ENCODE measurements around the gene NEUROD6. TPM values are rescaled to one million over a fixed set of nuclear protein-coding genes. Genes with fewer than 3 reads are reported as not detected.

The NEUROD6 gene
- total RNA-seq, 2 experiments from 2014 or later, result not detected

DNA sequence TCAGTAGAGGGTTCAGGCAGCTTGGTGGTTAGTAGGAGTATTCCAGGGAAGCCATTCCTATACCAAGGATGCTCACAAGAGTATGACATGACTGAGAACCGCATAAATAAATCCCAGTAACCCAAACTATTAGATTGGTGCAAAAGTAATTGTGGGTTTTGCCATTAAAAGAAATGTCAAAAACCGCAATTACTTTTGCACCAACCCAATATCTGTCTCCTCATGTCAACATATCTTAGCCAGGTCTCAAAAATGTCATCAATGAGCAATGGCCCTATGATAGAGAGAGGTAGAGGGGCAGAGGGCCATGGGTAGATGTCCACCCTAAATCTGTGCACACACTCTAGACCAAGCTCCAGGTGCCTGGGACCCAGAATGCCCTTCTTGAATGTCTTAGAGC is 23.6 kb downstream of the NEUROD6 start:
- no peaks in the 10 kb centered on the region for H3K9me3 ChIP-seq (ENCODE audit: control insufficient read depth in 1 of 2, insufficient read depth in 1 of 2, low read length in 2 of 2)
- no peak overlapping the region for H3K4me3 Mint-ChIP-seq
- no peaks in the 10 kb centered on the region for H3K4me1 ChIP-seq (ENCODE audit: insufficient read depth, low read length)
- TF ChIP-seq CTCF (IDR thresholded peaks at IDR 0.05), result no peak
- no peaks in the 10 kb centered on the region for H3K27me3 Mint-ChIP-seq
- H3K4me1 Mint-ChIP-seq (ENCODE audit: low read depth), result no peaks in the 10 kb centered on the region
- no peak for DNase-seq
- no peak for ATAC-seq (ENCODE audit: poor library complexity)
- no peak overlapping the region for H3K4me3 ChIP-seq (ENCODE audit: low read length)
- H3K27me3 ChIP-seq (ENCODE audit: control insufficient read depth in 1 of 2, insufficient read depth in 2 of 2, low read length in 2 of 2), result no peaks in the 10 kb centered on the region
- H3K27ac ChIP-seq (ENCODE audit: low read depth in 1 of 2, low read length in 2 of 2), result no peak overlapping the region
- no peaks in the 10 kb centered on the region for H3K36me3 ChIP-seq (ENCODE audit: insufficient read depth, low read length)
- H3K9me3 Mint-ChIP-seq, result no peaks in the 10 kb centered on the region
- intact Hi-C loops (cut with DNase I, micrococcal nuclease), result no loop called here
- ChIA-PET POLR2A (no interaction called here), CTCF (no interaction called here)
- H3K27ac Mint-ChIP-seq, result no peak overlapping the region
- H3K36me3 Mint-ChIP-seq (ENCODE audit: low read depth), result no peaks in the 10 kb centered on the region

GRCh38 chr7:31315758-31316157 is 24.8 kb downstream of the NEUROD6 start:
- no peak for DNase-seq
- Mint-ChIP-seq H3K4me1 (ENCODE audit: low read depth) (no peaks in the 10 kb centered on the region), H3K27ac (no peak overlapping the region), H3K27me3 (no peaks in the 10 kb centered on the region), H3K4me3 (no peak overlapping the region), H3K36me3 (ENCODE audit: low read depth) (no peaks in the 10 kb centered on the region), H3K9me3 (no peaks in the 10 kb centered on the region)
- Histone ChIP-seq H3K9me3 (ENCODE audit: control insufficient read depth in 1 of 2, insufficient read depth in 1 of 2, low read length in 2 of 2) (no peaks in the 10 kb centered on the region), H3K27me3 (ENCODE audit: control insufficient read depth in 1 of 2, insufficient read depth in 2 of 2, low read length in 2 of 2) (no peaks in the 10 kb centered on the region), H3K4me1 (ENCODE audit: insufficient read depth, low read length) (no peaks in the 10 kb centered on the region), H3K4me3 (ENCODE audit: low read length) (no peak overlapping the region), H3K36me3 (ENCODE audit: insufficient read depth, low read length) (no peaks in the 10 kb centered on the region), H3K27ac (ENCODE audit: low read depth in 1 of 2, low read length in 2 of 2) (no peak overlapping the region)
- TF ChIP-seq CTCF (IDR thresholded peaks at IDR 0.05), result no peak
- POLR2A ChIA-PET, result no interaction called here
- intact Hi-C loops (cut with DNase I, micrococcal nuclease), result no loop called here
- no peak for ATAC-seq (ENCODE audit: poor library complexity)
- CTCF ChIA-PET, result no interaction called here

DNA sequence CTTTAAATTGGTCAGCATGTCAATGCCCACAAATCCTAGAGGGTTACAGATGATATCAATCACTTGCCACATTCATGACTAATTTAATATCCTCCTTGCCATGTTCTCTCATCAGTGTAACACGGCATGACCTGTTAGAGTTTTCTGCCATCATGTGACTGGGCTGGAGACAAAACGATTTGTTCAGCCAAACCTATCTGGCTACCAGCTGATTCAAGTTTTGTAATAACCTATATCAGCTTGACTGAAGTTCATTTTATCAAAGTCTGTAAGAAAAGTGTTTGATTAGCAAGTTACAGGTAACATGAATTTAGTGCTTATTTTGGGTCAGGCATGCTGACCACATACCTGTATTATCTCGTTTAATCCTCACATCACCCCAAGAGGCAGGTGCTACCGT is 25.7 kb downstream of the NEUROD6 start:
- H3K4me1 ChIP-seq (ENCODE audit: insufficient read depth, low read length), result no peaks in the 10 kb centered on the region
- H3K27ac ChIP-seq (ENCODE audit: low read depth in 1 of 2, low read length in 2 of 2), result no peak overlapping the region
- Mint-ChIP-seq H3K27me3 (no peaks in the 10 kb centered on the region), H3K9me3 (no peaks in the 10 kb centered on the region), H3K4me1 (ENCODE audit: low read depth) (no peaks in the 10 kb centered on the region), H3K4me3 (no peak overlapping the region), H3K36me3 (ENCODE audit: low read depth) (no peaks in the 10 kb centered on the region), H3K27ac (no peak overlapping the region)
- H3K4me3 ChIP-seq (ENCODE audit: low read length), result no peak overlapping the region
- ChIA-PET POLR2A (no interaction called here), CTCF (interaction anchor here (0.6 kb wide), 1 partner anchor 10 kb away, joined by 3 read pairs; no protein-coding TSS in a partner anchor)
- no peaks in the 10 kb centered on the region for H3K27me3 ChIP-seq (ENCODE audit: control insufficient read depth in 1 of 2, insufficient read depth in 2 of 2, low read length in 2 of 2)
- ATAC-seq (ENCODE audit: poor library complexity) (no peak), DNase-seq (no peak)
- intact Hi-C loops (cut with DNase I, micrococcal nuclease), result no loop called here
- no peaks in the 10 kb centered on the region for H3K36me3 ChIP-seq (ENCODE audit: insufficient read depth, low read length)
- H3K9me3 ChIP-seq (ENCODE audit: control insufficient read depth in 1 of 2, insufficient read depth in 1 of 2, low read length in 2 of 2), result no peaks in the 10 kb centered on the region
- no peak for TF ChIP-seq CTCF (IDR thresholded peaks at IDR 0.05)

Measured in CD4-positive, alpha-beta T cell (primary cell).